Stimulated activated CD8-positive, alpha-beta memory T cell treated with anti-CD3 and anti-CD28 coated beads, Interleukin-2, amount 100 ng/mL, for 1 hour (primary cell): ENCODE data around the gene CAMK2D.

Experiments
- DNase-seq, 2 donors: peaks; one replicate each; pipeline ENCODE4 v3.0.0-alpha.2; 2020; ENCODE audit warnings: low read depth in 2 of 2

CAMK2D gene

DNA sequence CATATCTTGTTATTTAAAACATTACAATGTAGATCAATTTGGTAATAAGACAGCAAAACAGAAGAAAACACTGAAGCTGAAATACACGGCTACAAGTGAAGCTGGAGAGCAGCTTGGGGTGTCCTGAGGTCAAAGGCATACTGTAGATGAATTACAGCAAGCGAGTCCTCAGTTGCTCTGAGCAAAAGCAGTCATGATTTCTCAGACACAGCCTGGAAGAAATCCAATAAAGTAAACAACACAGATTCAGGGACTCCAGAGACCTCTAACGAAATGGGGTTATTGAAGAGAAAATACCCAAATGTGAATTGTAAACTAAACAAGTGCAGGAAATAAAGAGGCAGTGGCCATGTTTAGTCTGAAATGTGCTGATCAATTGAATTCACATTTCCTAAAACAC lies 324.4 kb downstream of the CAMK2D start:
- DNase-seq, result no peak

DNA sequence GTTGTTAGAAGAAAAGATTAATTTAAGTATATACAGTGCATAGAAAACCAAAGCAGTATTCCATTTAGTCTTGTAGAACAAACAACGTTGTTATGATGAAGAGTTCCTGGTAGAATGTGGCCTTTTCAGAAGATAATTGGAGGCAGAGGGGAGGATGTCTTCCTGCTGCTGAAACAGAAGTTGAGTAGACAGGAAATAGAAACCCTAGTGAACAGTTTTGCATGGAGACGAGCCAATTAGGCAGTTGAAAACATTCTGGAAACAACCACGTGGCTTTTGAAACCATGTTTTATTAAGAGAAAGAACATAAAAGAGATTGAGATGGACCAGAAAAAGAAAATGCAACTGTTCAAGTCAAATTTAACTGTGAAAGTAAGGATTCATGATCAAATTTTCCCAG lies 325.2 kb downstream of the CAMK2D start:
- no peak for DNase-seq

DNA sequence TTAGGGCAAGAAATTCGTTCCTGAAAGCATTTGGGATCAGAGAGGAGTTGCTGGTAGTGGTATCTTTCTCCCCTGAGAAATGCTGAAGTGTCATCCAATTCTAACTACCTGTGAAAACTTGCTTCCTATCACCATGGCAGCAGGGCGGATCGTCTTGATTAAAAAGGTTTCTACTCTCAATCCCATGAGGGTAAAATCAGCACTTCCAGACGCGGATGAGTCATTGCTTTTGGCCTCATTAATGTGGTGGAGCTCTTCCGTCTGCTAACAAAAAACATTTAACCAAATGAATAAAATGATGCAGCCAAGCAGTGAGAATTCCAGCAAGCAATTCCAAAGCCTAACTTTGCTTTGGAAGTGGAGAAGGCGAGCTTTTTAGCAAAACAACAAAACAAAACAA lies 325.6 kb downstream of the CAMK2D start:
- no peak for DNase-seq

DNA sequence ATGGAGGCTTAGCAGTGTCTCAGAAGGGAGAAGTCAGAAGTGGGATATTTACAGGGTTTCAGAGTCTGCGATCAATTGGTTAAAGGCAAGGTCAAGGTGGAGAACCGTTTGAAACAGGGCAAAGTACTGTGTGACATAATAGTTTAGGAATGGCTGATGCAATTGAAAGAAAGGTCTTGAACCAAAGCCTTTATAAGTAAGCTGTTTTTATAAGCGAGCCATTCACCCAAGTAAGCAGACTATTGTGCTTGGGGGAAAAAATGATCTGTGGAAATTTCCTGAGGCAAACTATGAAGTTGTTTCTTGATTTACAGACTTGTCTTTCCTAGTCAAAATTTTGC lies 327.3 kb downstream of the CAMK2D start:
- no peak for DNase-seq

DNA sequence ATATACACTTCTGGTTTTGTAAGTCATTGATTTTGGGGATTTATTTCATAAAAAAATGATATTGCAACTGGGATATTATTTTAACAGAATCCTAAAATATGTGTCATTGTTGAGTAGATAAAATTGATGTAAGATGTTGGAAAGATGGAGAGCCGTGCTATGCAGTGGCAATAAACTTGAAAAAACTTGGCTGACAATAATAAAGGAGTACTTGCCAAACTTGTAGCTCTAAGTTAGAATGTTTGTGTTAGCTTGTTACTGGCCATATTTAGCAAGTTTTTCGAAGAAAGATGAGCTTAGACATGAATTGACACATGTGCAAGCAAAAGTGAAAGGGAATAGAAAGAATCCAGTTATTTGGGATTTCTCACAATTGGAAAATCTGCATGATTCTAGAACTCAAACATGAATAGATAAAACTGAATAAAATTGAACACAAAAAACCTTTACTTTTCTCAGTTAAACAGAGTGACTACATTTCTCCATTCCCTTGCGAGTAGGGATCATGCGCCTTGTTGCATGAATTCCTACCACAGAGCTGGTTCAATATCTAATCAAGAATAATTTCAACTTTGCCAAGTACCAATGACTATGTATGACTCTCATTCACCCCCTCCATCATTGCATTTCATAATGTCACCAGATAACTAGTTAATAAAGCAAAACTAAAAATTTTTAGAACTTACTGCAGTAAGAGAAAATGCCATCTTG lies 327.8 kb downstream of the CAMK2D start:
- no peak for DNase-seq

DNA sequence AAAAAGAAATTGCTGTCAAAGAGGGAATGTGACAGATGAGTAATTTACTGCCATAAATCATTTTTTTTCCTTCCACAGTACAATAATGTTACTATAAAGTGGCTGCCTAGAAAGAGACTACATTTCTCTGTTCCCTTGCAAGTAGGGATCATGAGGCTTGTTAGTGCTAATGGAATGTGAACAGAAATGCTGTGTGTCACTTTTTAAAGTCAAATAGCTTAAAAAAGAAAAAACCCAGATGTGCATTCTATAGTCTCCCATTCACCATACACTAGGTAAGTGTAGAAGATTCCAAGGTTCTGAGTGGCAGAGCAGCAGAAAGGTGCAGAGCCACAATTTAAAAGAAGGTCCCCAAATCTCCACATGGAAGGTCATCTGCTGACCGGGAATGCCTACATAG lies 328.4 kb downstream of the CAMK2D start:
- no peak for DNase-seq

DNA sequence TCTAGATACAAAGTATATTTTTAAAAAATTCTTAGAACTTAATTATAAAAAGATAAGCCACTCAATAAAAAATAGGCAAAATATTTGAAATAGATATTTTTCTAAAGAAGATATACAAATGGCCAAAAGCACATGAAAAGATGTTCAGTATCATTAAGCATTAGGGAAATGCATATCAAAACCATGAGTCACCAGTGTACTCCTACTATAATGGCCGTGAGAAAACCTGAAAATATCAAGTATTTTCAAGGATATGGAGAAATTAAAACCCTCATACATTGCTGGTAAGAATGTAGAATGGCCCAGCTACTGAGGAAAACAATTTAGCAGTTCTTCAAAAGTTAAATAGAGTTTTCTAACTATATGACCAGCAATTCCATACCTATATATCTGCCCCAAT lies 337.9 kb downstream of the CAMK2D start:
- DNase-seq, result no peak

DNA sequence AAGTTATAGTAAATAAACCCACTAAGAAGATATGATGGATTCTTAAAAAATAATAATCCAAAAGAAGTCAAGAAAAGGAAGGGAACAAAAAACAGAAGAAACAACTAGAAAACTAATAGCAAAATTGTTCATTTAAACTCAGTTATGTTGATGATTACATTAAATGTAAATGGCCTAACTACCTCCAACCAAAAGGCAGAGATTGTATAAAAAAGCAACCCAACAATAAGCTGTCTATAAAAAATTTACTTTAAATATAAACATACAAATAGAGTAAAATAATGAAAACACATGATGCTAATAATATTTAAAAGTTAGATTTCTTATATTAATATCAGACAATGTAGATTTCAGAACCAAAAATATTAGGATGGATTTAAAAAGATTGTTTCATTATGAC lies 340.6 kb downstream of the CAMK2D start:
- DNase-seq, result no peak

DNA sequence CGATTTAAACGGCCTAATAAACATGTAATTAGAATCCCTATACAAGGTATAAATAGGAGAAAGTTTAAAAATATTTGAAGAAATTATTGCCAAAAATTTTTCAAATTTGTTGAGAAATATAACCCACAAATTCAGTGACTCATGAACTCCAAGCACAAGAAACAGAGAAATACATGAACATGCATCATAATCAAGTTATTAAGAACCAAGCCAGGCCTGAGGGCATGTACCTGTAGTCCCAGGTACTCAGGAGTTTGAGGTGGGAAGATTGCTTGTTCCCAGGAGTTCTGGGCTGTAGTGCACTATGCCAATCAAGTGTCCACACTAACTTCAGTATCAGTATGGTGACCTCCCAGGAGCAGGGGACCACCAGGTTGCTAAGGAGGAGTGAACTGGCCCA lies 341.9 kb downstream of the CAMK2D start:
- no peak for DNase-seq

DNA sequence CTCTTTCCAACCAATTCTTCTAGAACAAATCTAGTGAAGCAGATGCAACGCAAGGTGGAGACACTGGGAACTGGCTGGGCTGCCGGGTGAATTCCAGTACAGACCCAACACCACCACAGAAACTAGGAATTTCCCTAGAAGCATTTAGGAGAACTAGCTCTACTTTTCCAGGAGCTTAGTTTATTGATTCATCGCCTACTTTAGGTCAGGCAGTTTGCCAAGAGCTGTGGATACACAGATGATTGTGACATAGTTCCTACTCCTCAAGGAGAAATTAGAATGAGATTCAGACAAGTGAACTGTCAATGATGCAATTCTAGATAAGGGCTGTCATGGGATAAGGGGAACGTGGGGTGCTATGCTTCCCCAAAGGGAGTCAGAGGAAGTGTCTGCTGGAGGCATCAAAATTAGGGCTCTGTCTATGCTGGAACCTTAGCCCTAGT lies 350.0 kb downstream of the CAMK2D start:
- DNase-seq, result no peak

DNA sequence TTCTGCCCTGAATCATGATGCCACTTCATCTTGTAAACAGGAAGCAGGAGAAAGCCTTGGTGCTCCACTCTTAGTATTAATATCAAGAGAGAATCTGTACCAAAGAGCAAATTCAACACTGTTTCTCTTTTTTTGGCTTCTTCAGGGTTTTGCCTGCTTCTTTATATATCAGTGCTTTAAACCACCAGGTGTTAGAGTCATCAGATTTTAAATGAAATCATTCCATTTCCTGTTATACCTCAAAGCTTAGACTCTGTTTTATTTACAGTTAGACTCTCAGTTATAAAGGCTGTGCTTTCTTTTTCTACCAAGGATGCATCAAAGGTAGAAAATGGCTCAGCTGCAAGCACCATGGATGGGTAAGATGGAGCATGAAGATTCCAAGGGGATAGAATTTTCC lies 350.9 kb downstream of the CAMK2D start:
- no peak for DNase-seq

DNA sequence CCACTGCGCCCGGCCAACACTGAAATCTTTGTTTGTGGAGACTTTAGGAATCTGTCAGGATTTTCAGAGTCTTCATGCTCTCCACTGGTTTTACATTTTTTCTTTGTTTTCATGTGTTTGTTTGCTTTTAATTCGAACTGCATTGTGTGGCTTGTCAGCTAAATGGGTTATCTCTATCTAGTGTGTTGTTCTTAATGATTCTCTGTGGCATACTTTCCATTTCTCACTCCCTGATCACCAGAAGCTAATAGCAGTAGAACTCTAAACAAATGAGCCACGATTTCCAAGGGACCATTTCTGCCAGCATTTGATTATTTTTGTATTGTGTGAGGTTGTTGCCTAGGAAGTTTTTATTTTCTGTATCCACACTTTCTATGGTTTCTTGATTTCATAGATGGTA lies 352.4 kb downstream of the CAMK2D start:
- no peak for DNase-seq

DNA sequence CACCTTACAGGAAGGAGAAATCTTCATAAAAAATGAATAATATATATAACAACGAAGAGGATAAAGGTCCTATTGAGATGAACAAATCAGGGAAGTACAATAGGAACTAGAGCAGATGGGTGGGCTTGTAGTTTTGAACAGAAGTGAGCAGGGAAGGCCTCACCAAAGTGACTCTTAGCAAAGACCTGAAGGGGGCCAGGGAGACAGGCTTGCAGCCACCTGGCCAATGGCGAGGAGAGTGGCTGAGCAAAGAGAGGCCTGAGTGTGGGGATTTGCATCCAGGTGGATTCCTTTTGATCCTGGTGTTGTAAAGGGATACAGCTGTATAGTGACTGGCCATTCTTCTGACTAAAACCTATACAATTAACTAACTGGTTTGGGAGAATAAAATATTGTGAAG lies 354.1 kb downstream of the CAMK2D start:
- DNase-seq, result no peak

DNA sequence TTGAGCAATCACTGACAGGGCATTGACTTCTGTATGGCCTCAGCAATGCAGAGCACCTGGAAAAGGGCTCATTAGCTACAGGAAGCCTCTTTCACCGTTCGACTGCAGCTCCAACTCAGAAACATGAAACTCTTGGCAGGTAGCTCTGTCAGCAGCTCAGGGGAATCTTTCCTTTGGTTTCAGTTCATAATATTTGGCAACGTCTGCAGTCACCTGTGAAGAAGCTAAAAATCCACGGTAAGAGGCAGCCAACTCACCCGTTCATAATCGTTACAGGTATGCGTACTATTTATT lies 354.9 kb downstream of the CAMK2D start:
- DNase-seq, result no peak

DNA sequence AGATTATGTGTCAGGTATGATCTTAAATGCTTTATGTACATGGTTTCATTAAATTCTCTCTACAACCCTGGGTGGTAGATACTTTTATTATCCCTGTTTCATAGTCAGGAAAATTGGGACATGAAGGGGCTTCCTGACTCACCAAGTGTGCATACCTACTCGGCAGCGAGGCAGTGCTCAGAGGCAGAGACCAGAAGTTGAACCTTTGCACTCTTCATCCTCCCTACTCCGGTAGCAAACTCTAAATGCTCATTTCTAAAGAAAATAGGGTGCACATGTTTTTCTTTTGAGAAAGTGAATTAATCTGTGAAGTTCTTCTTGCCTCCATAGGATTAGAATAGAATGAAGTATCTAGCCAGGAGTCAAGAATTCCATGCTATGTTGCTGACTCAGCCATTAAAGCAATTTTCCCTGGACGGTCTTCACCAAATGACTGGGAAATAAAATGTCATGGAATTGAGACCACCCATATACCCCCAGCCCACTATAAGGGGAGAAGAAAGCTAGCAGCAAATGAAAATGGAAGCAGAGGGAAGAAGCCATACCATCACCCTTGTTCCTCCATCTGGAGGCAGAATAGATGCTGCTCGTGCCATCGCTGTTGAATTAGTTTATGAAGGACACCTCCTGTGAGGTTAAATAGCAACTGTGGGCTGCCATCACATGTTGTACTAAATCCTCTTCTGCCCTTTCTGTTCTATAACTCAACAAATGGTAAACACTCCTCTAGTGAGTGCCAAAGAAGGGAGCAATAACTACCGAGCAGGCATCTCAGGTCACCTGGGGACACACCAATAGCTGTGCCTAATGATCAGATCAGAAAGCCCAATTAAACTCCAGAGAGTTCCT lies 355.4 kb downstream of the CAMK2D start:
- no peak for DNase-seq

DNA sequence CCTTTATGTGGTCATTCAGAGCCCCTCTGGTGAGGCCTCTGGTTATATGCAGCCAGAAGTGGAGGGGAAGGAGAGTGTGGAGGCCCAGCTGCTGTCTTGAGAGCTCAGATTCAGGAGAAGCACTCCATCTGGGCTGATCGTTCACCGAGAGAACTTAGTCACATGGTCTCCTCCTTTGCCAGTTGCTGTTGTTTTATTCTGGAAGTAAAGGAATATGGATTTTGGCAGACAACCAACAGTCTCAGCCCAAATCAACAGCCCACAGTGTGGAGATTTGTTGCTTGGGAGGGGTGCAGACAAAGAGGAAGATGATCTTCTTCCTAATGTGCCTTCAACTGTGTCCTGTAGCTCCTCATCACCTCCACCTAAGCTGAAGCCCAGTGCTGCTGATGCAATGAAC lies 356.7 kb downstream of the CAMK2D start:
- DNase-seq, result no peak

DNA sequence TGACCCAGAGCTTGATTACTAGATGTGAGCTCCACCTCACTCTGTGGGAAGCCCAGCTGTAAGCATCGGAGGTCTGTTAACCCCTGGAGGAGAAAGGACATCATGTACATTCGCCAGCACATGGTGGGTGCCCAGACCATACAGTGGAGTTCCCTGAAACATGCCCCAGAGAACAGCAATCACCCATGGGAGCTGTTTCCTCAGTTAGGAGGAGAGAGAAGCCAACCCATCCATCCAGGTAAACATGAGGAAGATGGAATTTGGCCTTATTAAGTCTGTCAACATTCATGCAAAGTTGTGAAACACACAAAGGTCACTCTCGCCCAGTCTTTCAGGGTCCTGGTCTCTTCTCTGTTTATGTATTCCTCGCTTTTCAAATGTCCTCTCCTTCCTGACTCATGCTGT lies 357.4 kb downstream of the CAMK2D start:
- no peak for DNase-seq
